Adrenal gland (tissue), 12 donors: Measurements from ENCODE around the gene ZFYVE21. TPM values are rescaled to one million over a fixed set of nuclear protein-coding genes. Genes with fewer than 3 reads are reported as not detected.

Source experiments
- DNase-seq, 7 donors: peaks; one replicate each; pipeline ENCODE4 v3.0.0-alpha.2; 2019 to 2020
- H3K27ac ChIP-seq, 5 donors: fragments of 200-600 bp; sonication (generic) in 4 of 5; 1 replicate in 3 of 5; 2 replicates in 2 of 5; pipeline versions ENCODE4 v1.5.1 to v1.8.0; 2016 to 2020; ENCODE audit warnings: mild to moderate bottlenecking in 1 of 5
- H3K27me3 ChIP-seq: fragments of 200-600 bp; 2 replicates; pipeline ENCODE4 v1.8.0; 2021
- H3K36me3 ChIP-seq, 2 donors: fragments of 200-600 bp; replicated peaks in 1 of 2; 1 replicate in 1 of 2; 2 replicates in 1 of 2; pipeline versions ENCODE4 v1.5.1 to v1.8.0; 2018 to 2022
- H3K4me1 ChIP-seq, 2 donors: fragments of 200-600 bp; replicated peaks in 1 of 2; 1 replicate in 1 of 2; 2 replicates in 1 of 2; pipeline versions ENCODE4 v1.5.1 to v1.8.0; 2018 to 2021
- H3K4me3 ChIP-seq, 4 donors: fragments of 200-600 bp; sonication (generic) in 3 of 4; one replicate each; pipeline ENCODE4 v1.5.1; 2016 to 2018
- H3K9me3 ChIP-seq, 3 donors: fragments of 200-600 bp; sonication (generic) in 1 of 3; replicated peaks in 1 of 3; 1 replicate in 2 of 3; 2 replicates in 1 of 3; pipeline versions ENCODE4 v1.5.1 to v1.8.0; 2016 to 2021
- POLR2A ChIP-seq, 2 donors: fragments of 450-650 bp; IDR thresholded peaks; one replicate each; pipeline ENCODE4 v1.6.1; 2017; ENCODE audit warnings: antibody characterized with exemption in 2 of 2, mild to moderate bottlenecking in 2 of 2, moderate library complexity in 1 of 2
- WGBS, 4 donors: extraction: QIAGEN DNeasy Blood & Tissue Kit in 2 of 4; methylation state at CpG; one replicate each; pipeline versions ENCODE4 v1.1.5 to v1.1.7; 2013 to 2017; 5-methylcytosine and 5-hydroxymethylcytosine counted together
- intact Hi-C, 2 donors: fragments of 100-400 bp; cut with DNase I; formaldehyde crosslinking; loops; one replicate each; pipeline versions ENCODE4 v1.14.1 to v1.15.0; 2022 to 2023
- polyA plus RNA-seq, 3 donors: library from polyadenylated mRNA; stranded (reverse); fragments of 200-250 nt in 2 of 3; fragments of 350-450 nt in 1 of 3; fragmentation: Illumina TruSeq in 1 of 3; extraction: RNeasy Lipid Tissue Mini Kit (QIAGEN cat#74804) in 1 of 3; gene quantifications; one replicate each; pipeline ENCODE4 v1.2.3, GENCODE V29; 2013 to 2014
- total RNA-seq, 9 donors: library from RNA; depleted of rRNA in 4 of 9; stranded (reverse); fragments of >200 nt in 4 of 9; fragments of 120-200 nt in 1 of 9; fragmentation: NEBNext Ultra II Directional in 1 of 9; extraction: Animal tissue kit (Norgen Biotek cat#: 25700) in 1 of 9; gene quantifications; one replicate each; pipeline versions ENCODE4 v1.1.0 to v1.2.4, GENCODE V29; 2013 to 2023
- TF ChIP-seq, protein P1 (sequence below), 6 experiments: fragments of 450-650 bp in 4 of 6; fragments of 200-600 bp in 2 of 6; sonication (generic) in 1 of 6; IDR thresholded peaks; 1 replicate in 5 of 6; 2 replicates in 1 of 6; pipeline versions ENCODE4 v1.5.1 to v1.8.0; 2016 to 2021; ENCODE audit warnings: antibody characterized with exemption in 6 of 6, mild to moderate bottlenecking in 2 of 6, moderate library complexity in 1 of 6
- donor health status: healthy with polysubstance abuse.
- donor health status: Bipolar disorder and iron deficiency.
- donor health status: DM: yes; HTN: yes; CAD: no.
- donor health status: DM: no; HTN: no; CAD: no.
- donor health status: DM: no; HTN: no; CAD: no.
- donor health status: DM: yes; HTN: yes; CAD: no.

ZFYVE21 gene
- total and polyA plus RNA-seq, 12 donors = 20.9 to 71.4 (median 41.2) TPM

DNA sequence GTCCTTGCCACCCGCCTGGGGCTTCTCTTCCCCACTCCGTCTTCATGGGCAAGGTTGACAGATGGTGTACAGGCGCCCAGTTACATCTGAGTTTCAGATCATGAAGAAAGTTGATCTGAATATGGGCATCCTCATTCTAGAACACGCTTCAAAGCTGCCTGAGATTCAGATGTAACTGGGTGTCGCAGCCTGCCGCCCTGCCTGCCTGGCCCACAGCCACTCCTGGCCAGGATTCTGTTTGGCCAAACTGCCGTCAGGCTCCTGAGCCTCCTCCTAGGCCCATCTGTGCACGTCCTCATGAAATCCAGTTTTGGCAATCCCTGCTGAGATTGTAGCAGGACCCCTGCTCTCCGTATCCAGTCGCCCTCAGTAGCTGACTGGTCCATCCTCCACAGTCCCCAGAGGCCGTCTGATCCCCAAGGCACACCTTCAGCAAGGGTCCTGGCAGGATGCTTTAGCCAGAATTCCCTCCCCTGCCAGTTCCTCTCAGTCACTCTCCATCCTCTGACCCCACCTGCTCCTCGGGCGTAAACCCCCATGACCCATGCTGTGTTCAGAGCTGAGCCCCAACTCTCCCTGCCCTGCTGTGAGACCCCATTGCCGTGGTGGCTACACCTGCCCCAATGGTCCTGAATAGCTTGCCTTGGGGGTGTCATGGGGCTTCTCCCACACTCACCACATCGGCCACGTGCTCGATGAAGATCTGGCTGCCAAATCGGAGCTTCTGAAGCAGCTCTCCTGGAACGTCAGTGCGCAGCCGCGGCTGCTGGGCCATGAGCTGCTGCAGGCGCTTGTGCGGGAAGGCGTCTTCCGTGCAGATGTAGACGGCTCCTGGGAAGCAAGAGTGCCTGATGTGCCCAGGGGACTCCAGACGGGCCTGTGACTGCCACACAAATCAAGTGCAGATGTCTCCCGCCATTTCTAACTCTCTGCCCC, 12.8 kb upstream of the ZFYVE21 start:
- no peak for DNase-seq
- peaks cover 0 to 32% of the 10 kb centered on the region in 2 donors for H3K36me3 ChIP-seq
- WGBS, 4 donors = 88 to 93% (median 91%) methylated on average over 18 to 29 of the region's 29 CpGs
- TF ChIP-seq POLR2A (IDR thresholded peaks at IDR 0.05) = no peak
- TF ChIP-seq, protein P1, sequence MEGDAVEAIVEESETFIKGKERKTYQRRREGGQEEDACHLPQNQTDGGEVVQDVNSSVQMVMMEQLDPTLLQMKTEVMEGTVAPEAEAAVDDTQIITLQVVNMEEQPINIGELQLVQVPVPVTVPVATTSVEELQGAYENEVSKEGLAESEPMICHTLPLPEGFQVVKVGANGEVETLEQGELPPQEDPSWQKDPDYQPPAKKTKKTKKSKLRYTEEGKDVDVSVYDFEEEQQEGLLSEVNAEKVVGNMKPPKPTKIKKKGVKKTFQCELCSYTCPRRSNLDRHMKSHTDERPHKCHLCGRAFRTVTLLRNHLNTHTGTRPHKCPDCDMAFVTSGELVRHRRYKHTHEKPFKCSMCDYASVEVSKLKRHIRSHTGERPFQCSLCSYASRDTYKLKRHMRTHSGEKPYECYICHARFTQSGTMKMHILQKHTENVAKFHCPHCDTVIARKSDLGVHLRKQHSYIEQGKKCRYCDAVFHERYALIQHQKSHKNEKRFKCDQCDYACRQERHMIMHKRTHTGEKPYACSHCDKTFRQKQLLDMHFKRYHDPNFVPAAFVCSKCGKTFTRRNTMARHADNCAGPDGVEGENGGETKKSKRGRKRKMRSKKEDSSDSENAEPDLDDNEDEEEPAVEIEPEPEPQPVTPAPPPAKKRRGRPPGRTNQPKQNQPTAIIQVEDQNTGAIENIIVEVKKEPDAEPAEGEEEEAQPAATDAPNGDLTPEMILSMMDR (IDR thresholded peaks at IDR 0.05) = no peak
- intact Hi-C loops = no loop called here
- H3K27ac ChIP-seq = no peak overlapping the region
- H3K4me3 ChIP-seq = no peak overlapping the region
- H3K9me3 ChIP-seq = no peaks in the 10 kb centered on the region
- no peaks in the 10 kb centered on the region for H3K27me3 ChIP-seq
- H3K4me1 ChIP-seq = peaks cover 14 to 20% of the 10 kb centered on the region in 2 donors

DNA sequence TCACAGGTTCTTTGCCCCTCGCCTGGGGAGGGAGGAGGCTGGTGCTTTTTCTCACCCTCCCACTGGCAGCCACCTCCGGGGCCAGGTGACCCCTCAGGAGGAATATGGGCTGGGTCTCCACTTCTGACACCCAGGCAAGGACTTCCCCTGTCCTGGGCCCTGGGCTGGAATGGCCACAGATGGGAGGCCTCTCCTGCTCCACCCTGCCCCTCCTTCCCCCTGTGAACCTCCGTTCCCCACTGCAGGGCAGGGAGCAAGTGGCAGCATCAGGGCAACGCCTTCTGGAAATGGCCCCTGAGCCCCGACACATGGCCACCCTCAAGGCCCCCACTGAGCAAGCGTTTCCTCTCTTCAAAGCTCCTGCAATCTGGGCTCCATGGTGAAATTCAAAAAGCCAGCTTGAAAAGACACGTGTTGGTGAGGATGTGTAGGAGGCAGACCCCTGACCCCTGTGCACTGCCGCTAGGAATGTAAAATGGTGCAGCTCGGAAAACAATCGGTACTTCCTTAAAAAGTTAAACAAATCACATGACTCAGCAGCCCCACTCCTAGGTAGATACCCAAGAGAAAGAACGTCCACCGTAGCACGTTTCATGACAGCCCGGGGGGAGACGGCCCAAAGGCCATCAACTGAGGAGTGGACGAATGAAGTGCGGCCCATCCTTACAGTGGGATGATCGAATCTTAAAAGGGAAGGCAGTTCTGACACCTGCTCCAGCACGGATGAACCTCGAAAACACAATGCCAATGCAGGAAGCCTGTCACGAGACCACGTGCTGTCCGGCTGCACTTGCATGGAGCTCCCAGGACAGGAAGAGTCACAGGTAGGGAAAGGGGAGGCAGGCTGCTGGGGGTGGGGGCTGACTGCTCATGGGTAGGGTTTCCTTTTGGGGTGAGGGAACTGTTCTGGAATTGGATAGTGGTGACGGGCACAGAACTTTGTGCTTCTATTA, 11.9 kb upstream of the ZFYVE21 start:
- TF ChIP-seq POLR2A (IDR thresholded peaks at IDR 0.05) = no peak
- TF ChIP-seq, protein P1 (IDR thresholded peaks at IDR 0.05) = no peak
- Histone ChIP-seq H3K4me1 (peaks cover 14 to 20% of the 10 kb centered on the region in 2 donors), H3K27me3 (no peaks in the 10 kb centered on the region), H3K36me3 (peaks cover 0 to 25% of the 10 kb centered on the region in 2 donors), H3K4me3 (no peak overlapping the region), H3K9me3 (no peaks in the 10 kb centered on the region), H3K27ac (no peak overlapping the region)
- DNase-seq = no peak
- 76 to 85% (median 81%) methylated on average over 20 to 24 of the region's 24 CpGs for WGBS, 4 donors
- intact Hi-C loops = no loop called here

DNA sequence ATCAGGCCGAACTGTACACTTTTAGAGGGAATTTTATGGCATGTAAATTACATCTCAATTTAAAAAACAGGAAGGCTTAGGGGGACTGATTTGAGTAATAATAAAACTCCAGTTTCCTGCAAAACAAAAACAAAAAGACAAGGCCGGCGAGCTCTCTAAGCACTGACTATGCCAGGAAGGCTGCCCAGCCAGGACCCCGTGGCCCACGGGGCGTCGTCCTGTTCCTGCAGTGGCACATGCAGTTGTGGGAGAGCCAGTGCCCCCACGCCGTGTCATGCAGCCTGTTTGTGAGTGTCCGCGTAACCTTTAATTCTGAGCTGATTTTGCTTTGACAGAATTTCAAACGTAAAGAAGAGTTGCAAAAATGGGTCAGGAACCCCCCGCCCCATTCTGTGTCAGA, 10.9 kb upstream of the ZFYVE21 start:
- 66 to 81% (median 77%) methylated on average over 9 to 13 of the region's 13 CpGs for WGBS, 4 donors
- no peak overlapping the region for H3K4me3 ChIP-seq
- H3K9me3 ChIP-seq = no peaks in the 10 kb centered on the region
- peak overlapping the region in 1 of 5 donors; percentile 51 for H3K27ac ChIP-seq
- peaks cover 13 to 18% of the 10 kb centered on the region in 2 donors for H3K4me1 ChIP-seq
- TF ChIP-seq, protein P1 (IDR thresholded peaks at IDR 0.05) = no peak
- no peak for TF ChIP-seq POLR2A (IDR thresholded peaks at IDR 0.05)
- H3K27me3 ChIP-seq = no peaks in the 10 kb centered on the region
- no peak for DNase-seq
- intact Hi-C loops = no loop called here
- peaks cover 0 to 19% of the 10 kb centered on the region in 2 donors for H3K36me3 ChIP-seq

DNA sequence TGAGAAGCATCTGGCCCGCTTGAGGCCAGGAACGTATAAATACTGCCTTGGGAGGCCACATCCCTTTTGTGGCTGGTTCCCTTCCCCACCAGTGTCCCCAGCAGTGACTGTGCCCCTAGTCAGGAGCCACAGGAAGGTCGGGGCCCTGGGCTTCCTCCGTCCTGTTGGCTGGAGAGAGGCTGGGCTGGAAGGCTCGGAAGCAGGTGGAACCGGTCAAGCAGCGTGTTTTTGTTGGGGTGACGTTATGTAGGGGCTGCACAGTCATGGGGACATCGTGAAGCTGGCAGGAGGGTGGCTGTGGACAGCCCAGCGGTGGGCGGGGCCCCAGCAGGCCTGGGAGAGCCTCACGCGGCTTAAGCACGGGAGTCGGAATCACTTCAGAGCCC, 10.5 kb upstream of the ZFYVE21 start:
- Histone ChIP-seq H3K27ac (peak overlapping the region in 1 of 5 donors; percentile 51), H3K36me3 (peaks cover 0 to 19% of the 10 kb centered on the region in 2 donors), H3K4me3 (no peak overlapping the region), H3K4me1 (peaks cover 9 to 14% of the 10 kb centered on the region in 2 donors), H3K27me3 (no peaks in the 10 kb centered on the region), H3K9me3 (no peaks in the 10 kb centered on the region)
- intact Hi-C loops = no loop called here
- TF ChIP-seq, protein P1 (IDR thresholded peaks at IDR 0.05) = no peak
- TF ChIP-seq POLR2A (IDR thresholded peaks at IDR 0.05) = no peak
- WGBS, 4 donors = 70 to 85% (median 72%) methylated on average over 14 to 15 of the region's 15 CpGs
- DNase-seq = peak in 1 of 7 donors; percentile 40
